ENCODE data around the gene SRC. TPM values are rescaled to one million over a fixed set of nuclear protein-coding genes. Genes with fewer than 3 reads are reported as not detected.

SRC gene
- total RNA-seq, 1 donor from 2014 or later = 25.1 TPM

DNA sequence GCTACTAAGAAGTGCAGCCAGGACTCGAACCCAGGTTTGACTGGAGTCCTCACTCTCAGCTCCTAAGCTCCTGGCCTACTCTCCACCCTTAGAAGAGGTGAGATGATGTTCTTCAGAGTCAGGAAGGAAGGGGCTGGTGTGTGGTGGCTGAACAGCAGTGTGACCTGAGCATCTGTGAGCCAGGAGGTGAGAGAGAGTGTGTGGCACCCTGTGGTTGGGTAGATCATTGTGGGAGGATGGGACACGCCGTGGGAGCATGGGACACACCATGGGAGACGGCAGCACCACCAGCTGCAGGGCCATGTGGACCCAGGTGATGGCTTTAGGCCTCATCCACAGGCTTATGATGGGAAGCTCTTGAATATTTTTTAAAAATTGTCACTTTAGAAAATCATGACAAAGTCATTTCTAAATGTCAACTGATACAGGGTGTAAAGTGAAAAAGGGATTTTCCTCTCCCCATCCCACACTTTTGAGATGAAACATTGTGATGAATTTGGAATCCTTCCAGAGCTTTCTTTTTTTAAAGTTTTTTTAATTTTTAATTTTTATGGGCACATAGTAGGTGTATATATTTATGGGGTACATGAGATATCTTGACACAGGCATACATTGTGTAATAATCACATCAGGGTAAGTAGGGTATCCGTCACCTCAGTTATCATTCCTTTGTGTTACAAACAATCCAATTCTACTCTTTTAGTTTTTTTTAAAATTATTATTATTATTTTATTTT, 31.6 kb downstream of the SRC start:
- Mint-ChIP-seq H3K27me3 (ENCODE audit: low read depth) (no peaks in the 10 kb centered on the region), H3K4me1 (ENCODE audit: low read depth) (peaks cover 7% of the 10 kb centered on the region), H3K9me3 (ENCODE audit: low read depth) (no peaks in the 10 kb centered on the region), H3K27ac (ENCODE audit: unreplicated experiment) (no peak overlapping the region), H3K4me3 (ENCODE audit: unreplicated experiment) (no peak overlapping the region), H3K36me3 (ENCODE audit: low read depth) (peaks cover 2% of the 10 kb centered on the region)
- DNase-seq (ENCODE audit: low spot score) = peak; percentile 35
- TF ChIP-seq, protein P1, sequence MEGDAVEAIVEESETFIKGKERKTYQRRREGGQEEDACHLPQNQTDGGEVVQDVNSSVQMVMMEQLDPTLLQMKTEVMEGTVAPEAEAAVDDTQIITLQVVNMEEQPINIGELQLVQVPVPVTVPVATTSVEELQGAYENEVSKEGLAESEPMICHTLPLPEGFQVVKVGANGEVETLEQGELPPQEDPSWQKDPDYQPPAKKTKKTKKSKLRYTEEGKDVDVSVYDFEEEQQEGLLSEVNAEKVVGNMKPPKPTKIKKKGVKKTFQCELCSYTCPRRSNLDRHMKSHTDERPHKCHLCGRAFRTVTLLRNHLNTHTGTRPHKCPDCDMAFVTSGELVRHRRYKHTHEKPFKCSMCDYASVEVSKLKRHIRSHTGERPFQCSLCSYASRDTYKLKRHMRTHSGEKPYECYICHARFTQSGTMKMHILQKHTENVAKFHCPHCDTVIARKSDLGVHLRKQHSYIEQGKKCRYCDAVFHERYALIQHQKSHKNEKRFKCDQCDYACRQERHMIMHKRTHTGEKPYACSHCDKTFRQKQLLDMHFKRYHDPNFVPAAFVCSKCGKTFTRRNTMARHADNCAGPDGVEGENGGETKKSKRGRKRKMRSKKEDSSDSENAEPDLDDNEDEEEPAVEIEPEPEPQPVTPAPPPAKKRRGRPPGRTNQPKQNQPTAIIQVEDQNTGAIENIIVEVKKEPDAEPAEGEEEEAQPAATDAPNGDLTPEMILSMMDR (IDR thresholded peaks at IDR 0.05) = no peak

DNA sequence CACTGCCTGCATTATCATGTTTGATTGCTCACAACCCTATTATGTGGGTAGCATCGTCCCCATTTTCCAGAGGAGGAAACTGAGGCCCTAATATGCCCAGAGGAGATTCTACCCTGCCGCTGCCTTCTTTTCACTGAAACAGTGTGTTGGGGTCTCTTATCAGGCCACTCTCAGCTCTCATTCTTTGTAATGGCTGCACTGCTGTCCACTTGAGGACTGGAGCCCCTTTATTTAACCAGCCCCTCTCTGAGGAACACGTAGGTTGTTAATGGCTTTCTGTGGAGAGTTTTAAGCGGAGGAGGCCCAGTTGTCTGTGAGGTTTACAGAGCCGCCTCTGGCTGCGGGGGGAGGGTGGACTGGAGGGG, 32.5 kb downstream of the SRC start:
- Mint-ChIP-seq H3K9me3 (ENCODE audit: low read depth) (no peaks in the 10 kb centered on the region), H3K36me3 (ENCODE audit: low read depth) (peaks cover 2% of the 10 kb centered on the region), H3K4me1 (ENCODE audit: low read depth) (peaks cover 7% of the 10 kb centered on the region), H3K4me3 (ENCODE audit: unreplicated experiment) (no peak overlapping the region), H3K27ac (ENCODE audit: unreplicated experiment) (no peak overlapping the region), H3K27me3 (ENCODE audit: low read depth) (no peaks in the 10 kb centered on the region)
- no peak for DNase-seq (ENCODE audit: low spot score)
- TF ChIP-seq, protein P1 (IDR thresholded peaks at IDR 0.05) = no peak

DNA sequence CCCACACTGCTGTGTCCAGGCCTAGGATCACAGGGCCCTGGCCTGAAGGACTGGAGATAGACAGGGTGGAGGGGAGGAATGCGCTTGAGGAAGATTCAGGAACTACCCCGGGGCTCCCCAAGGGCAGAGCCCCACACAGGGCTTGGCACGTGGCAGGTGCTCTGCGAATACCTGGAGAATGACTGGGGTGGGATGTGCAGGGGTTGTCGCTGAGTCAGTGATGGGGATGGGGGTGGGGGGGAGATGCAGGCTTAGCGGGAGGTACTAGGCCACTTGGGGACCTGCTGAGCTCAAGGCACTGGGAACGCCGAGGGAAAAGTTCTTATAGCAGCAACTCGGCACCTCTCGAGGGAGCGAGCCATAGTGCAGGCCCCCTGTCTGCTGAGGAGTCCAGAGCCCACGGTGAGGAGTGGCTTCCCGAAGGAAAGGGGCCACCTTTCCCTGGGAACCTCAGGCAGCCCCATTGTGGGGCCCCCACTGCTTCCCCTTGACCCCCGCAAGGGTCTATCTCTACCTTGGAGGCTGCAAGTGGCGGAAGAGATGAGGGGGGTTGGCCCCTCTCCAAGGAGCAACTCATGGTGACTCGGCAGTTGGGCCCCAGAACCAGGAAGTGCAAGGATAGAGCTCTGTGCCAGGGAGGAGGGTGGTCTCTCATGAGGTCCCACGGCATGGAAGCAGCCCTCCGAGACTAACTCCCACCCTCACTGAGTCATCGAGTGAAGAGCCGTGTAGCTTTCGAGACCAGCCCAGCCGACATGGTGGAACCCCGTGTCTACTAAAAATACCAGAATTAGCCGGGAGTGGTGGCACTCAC, 33.1 kb downstream of the SRC start:
- no peak overlapping the region for H3K4me3 Mint-ChIP-seq (ENCODE audit: unreplicated experiment)
- TF ChIP-seq, protein P1 (IDR thresholded peaks at IDR 0.05) = no peak
- H3K27ac Mint-ChIP-seq (ENCODE audit: unreplicated experiment) = peak overlapping the region; percentile 83
- H3K4me1 Mint-ChIP-seq (ENCODE audit: low read depth) = peaks cover 7% of the 10 kb centered on the region
- H3K36me3 Mint-ChIP-seq (ENCODE audit: low read depth) = peaks cover 2% of the 10 kb centered on the region
- no peaks in the 10 kb centered on the region for H3K27me3 Mint-ChIP-seq (ENCODE audit: low read depth)
- peak; percentile 53 for DNase-seq (ENCODE audit: low spot score)
- no peaks in the 10 kb centered on the region for H3K9me3 Mint-ChIP-seq (ENCODE audit: low read depth)

DNA sequence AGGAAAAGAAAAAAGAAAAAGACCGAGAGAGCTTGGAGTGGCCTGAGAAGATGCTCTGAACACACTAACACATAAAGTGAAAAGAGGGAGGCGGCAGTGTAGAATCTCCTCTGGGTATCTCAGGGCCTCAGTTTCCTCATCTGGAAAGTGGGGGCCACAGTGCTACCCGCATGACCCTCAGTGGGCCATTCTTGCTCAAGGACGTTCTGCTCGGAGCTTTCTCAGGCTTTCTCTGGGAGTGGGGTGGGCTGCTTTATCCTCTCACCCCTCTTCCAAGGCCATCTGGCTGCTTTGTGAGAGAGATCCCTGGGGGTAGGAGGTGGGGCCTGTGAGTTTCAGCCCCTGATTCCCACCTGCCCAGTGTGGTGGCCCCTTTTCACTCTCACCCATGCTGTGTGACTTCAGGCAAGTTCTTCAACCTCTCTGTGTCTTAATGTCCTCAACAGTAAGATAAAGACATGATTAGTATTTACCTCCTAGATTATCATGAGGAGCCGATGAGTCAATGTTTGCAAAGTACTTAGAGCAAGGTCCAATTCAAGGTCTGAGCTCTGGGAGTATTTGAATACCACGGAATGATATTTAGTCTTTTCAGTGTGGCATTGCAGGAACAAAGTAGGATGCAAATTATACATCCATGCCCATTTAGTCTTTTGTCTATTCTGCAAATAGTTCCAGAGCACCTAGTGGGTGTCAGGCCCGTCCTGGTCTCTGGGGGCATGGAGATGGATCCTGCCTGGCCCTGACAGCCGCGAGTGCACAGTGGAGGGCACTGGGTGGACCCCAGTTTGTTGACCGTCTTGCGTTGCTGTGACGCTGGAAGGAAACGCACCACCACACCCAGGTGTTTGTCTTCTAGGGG, 34.3 kb downstream of the SRC start:
- no peaks in the 10 kb centered on the region for H3K9me3 Mint-ChIP-seq (ENCODE audit: low read depth)
- H3K4me3 Mint-ChIP-seq (ENCODE audit: unreplicated experiment) = no peak overlapping the region
- peaks cover 6% of the 10 kb centered on the region for H3K36me3 Mint-ChIP-seq (ENCODE audit: low read depth)
- DNase-seq (ENCODE audit: low spot score) = no peak
- H3K27ac Mint-ChIP-seq (ENCODE audit: unreplicated experiment) = no peak overlapping the region
- no peaks in the 10 kb centered on the region for H3K27me3 Mint-ChIP-seq (ENCODE audit: low read depth)
- peaks cover 11% of the 10 kb centered on the region for H3K4me1 Mint-ChIP-seq (ENCODE audit: low read depth)
- TF ChIP-seq, protein P1 (IDR thresholded peaks at IDR 0.05) = no peak

Data from chondrocyte (in vitro differentiated cells).